HepG2 (cell line): ENCODE data around the gene VDAC2. TPM values are rescaled to one million over a fixed set of nuclear protein-coding genes. Genes with fewer than 3 reads are reported as not detected.

Source experiments
- ATAC-seq: fragments of 200-7000 bp; cut with Tn5 transposase; 3 replicates; pipeline ENCODE4 v1.9.1; 2020; ENCODE audit warnings: mild to moderate bottlenecking, moderate library complexity
- BruUV-seq: library from RNA; stranded (reverse); fragments of 400-500 nt; replicated peaks from 2 replicates; lab custom pipeline; 2021; lab: Mats Ljungman, UMichigan
- CTCF ChIA-PET: fragments of 300-600 bp; formaldehyde crosslinking; extraction: SDS; loops from one replicate; lab custom pipeline; 2021; ENCODE audit warnings: low total read pairs, inconsistent platforms, low intra/inter-chr PET ratio; lab: Yijun Ruan, JAX
- POLR2A ChIA-PET: fragments of 350-600 bp; sonication (Branson Sonifier 250); formaldehyde crosslinking; loops from one replicate; lab custom pipeline; 2020; ENCODE audit warnings: antibody characterized with exemption, inconsistent platforms; lab: Yijun Ruan, JAX
- DNase-seq: peaks from one replicate; pipeline ENCODE4 v3.0.0-alpha.2; 2015; ENCODE audit warnings: low spot score
- FAIRE-seq: peaks from 3 replicates; lab custom pipeline; 2011; peaks lifted over from hg19 to GRCh38; lab: Jason Lieb, UNC
- H2AFZ ChIP-seq: one replicate; pipeline ENCODE4 v1.6.1; 2011; ENCODE audit warnings: low read length, inconsistent platforms
- H3K27ac ChIP-seq: fragments of 300-600 bp; 3 replicates; pipeline ENCODE4 v1.8.0; 2011; ENCODE audit warnings: mixed run types, mild to moderate bottlenecking, mixed read lengths, low read length, inconsistent platforms; ENCODE audit not compliant: insufficient read depth; ENCODE audit errors: extremely low read length
- H3K27me3 ChIP-seq, 2 experiments: fragments of 200-600 bp in 1 of 2; 2 replicates in 1 of 2; 3 replicates in 1 of 2; pipeline versions ENCODE4 v1.6.0 to v1.8.0; 2011; ENCODE audit warnings: low read length in 2 of 2, mild to moderate bottlenecking in 2 of 2, moderate library complexity in 2 of 2, inconsistent platforms in 1 of 2; ENCODE audit not compliant: insufficient read depth in 2 of 2, control insufficient read depth in 1 of 2
- H3K36me3 ChIP-seq, 2 experiments: fragments of 200-600 bp in 1 of 2; replicated peaks in 1 of 2; 2 replicates in 1 of 2; 3 replicates in 1 of 2; pipeline versions ENCODE4 v1.5.1 to v1.8.0; 2011; ENCODE audit warnings: low read length in 2 of 2, inconsistent platforms in 1 of 2; ENCODE audit not compliant: insufficient read depth in 2 of 2, control insufficient read depth in 1 of 2
- H3K4me1 ChIP-seq: 2 replicates; pipeline ENCODE4 v1.5.1; 2012; ENCODE audit warnings: low read length, inconsistent platforms; ENCODE audit not compliant: insufficient read depth
- H3K4me2 ChIP-seq: 2 replicates; pipeline ENCODE4 v1.6.0; 2011; ENCODE audit warnings: low read depth, low read length, inconsistent platforms
- H3K4me3 ChIP-seq, 3 experiments: fragments of 200-600 bp in 1 of 3; sonication (generic), shearing (Covaris generic) in 1 of 3; replicated peaks in 1 of 3; 2 replicates each; pipeline ENCODE4 v1.5.1; 2011 to 2016; ENCODE audit warnings: low read length in 3 of 3, inconsistent platforms in 2 of 3, low read depth in 2 of 3, mild to moderate bottlenecking in 2 of 3, control low read depth in 1 of 3, mixed read lengths in 1 of 3; ENCODE audit not compliant: insufficient read depth in 1 of 3
- H3K79me2 ChIP-seq: one replicate; pipeline ENCODE4 v1.6.1; 2011; ENCODE audit warnings: low read length, inconsistent platforms; ENCODE audit not compliant: insufficient read depth
- H3K9ac ChIP-seq: 2 replicates; pipeline ENCODE4 v1.6.0; 2011; ENCODE audit warnings: mild to moderate bottlenecking, low read depth, low read length, inconsistent platforms; ENCODE audit not compliant: insufficient read depth
- H3K9me3 ChIP-seq: 2 replicates; pipeline ENCODE4 v1.5.1; 2012; ENCODE audit warnings: mild to moderate bottlenecking, low read length
- H4K20me1 ChIP-seq: 2 replicates; pipeline ENCODE4 v1.6.0; 2011; ENCODE audit warnings: inconsistent platforms, mild to moderate bottlenecking, low read length, moderate library complexity; ENCODE audit not compliant: insufficient read depth
- RERE ChIP-seq: IDR thresholded peaks from 2 replicates; pipeline ENCODE4 v1.6.1; 2016; ENCODE audit warnings: low read depth, missing genetic modification reagents, missing compliant biosample characterization
- RXRA ChIP-seq: sonication (generic); formaldehyde crosslinking; IDR thresholded peaks from 2 replicates; pipeline ENCODE4 v1.5.1; 2020; ENCODE audit warnings: missing genetic modification reagents
- ZBTB39 ChIP-seq: sonication (generic); formaldehyde crosslinking; IDR thresholded peaks from 2 replicates; pipeline ENCODE4 v1.5.0; 2020; ENCODE audit warnings: missing genetic modification reagents
- ZNF318 ChIP-seq: sonication (generic); formaldehyde crosslinking; IDR thresholded peaks from 2 replicates; pipeline ENCODE4 v1.4.0; 2020; ENCODE audit warnings: mild to moderate bottlenecking, missing genetic modification reagents
- ZNF709 ChIP-seq: sonication (generic); formaldehyde crosslinking; IDR thresholded peaks from 2 replicates; pipeline ENCODE4 v1.5.0; 2020; ENCODE audit warnings: mild to moderate bottlenecking, missing genetic modification reagents
- WGBS: methylation state at CpG from one replicate; pipeline ENCODE4 v1.1.6; 2017; ENCODE audit warnings: low lambda C conversion rate; 5-methylcytosine and 5-hydroxymethylcytosine counted together
- in situ Hi-C: cut with HindIII; loops from 2 replicates; pipeline ENCODE4 v1.10.0; 2017; ENCODE audit warnings: low pct_unique_long_range_greater_than_20kb; ENCODE audit not compliant: extremely low pct_ligation_motif_present
- intact Hi-C: fragments of 100-400 bp; cut with micrococcal nuclease; formaldehyde crosslinking; loops from one replicate; pipeline ENCODE4 v1.10.0; 2022; ENCODE audit not compliant: unreplicated experiment
- polyA plus RNA-seq, 8 experiments: library from polyadenylated mRNA; depleted of rRNA in 3 of 8; stranded (reverse) in 7 of 8; unstranded in 1 of 8; fragments of >200 nt; fragmentation: Illumina TruSeq in 4 of 8; extraction: Trizol in 4 of 8; gene quantifications; 2 replicates each; pipeline versions ENCODE4 v1.2.1 to v1.2.3, GENCODE V29; 2011 to 2016; ENCODE audit warnings: low read depth in 4 of 8, missing spikeins in 1 of 8, mixed read lengths in 1 of 8; ENCODE audit not compliant: insufficient read depth in 1 of 8
- total RNA-seq, 5 experiments: library from RNA; depleted of rRNA; stranded (reverse); fragments of >200 nt; fragmentation: Illumina TruSeq; extraction: Trizol; gene quantifications; 2 replicates each; pipeline ENCODE4 v1.2.3, GENCODE V29; 2016; ENCODE audit warnings: low read depth in 1 of 5

Gene VDAC2
- total and polyA plus RNA-seq, 2 of the 13 experiments (the other 11 are each of a cell fraction or from before 2014, with no cell fraction given), result 67.9 to 222 TPM

- ChIA-PET POLR2A (interaction anchor here (1.1 kb wide), 1 partner anchor 11 kb away, joined by 3 read pairs; no protein-coding TSS in a partner anchor), CTCF (interaction anchor here (0.7 kb wide), 1 partner anchor 11 kb away, joined by 3 read pairs; no protein-coding TSS in a partner anchor)
- Histone ChIP-seq H3K9ac (no peak overlapping the region), H3K9me3 (no peaks in the 10 kb centered on the region), H3K27me3 (no peaks in the 10 kb centered on the region), H3K79me2 (no peaks in the 10 kb centered on the region), H4K20me1 (no peaks in the 10 kb centered on the region), H3K4me1 (no peaks in the 10 kb centered on the region), H2AFZ (no peak overlapping the region), H3K36me3 (peaks cover 3 to 25% of the 10 kb centered on the region in 2 experiments; a peak in 4 of 5 replicates), H3K4me2 (no peak overlapping the region), H3K27ac (no peak overlapping the region), H3K4me3 (no peak overlapping the region)
- in situ Hi-C loops, result no loop called here
- intact Hi-C loops, result no loop called here
- DNase-seq (no peak), ATAC-seq (no peak), FAIRE-seq (no peak)
- BruUV-seq, result no TSS peak
- WGBS, result 97% methylated on average over 1 of the region's 1 CpG
- TF ChIP-seq RERE (CRISPR knock-in tag), result no peak
- TF ChIP-seq ZNF318, result no peak
- no peak for TF ChIP-seq ZBTB39 (CRISPR knock-in tag)
- no peak for TF ChIP-seq ZNF709 (CRISPR knock-in tag)
- no peak for TF ChIP-seq RXRA (CRISPR knock-in tag)
Measured at GRCh38 chr10:75176736-75177135, 33.9 kb upstream of the VDAC2 start.
